ENCODE data around the gene PTPRO. TPM values are rescaled to one million over a fixed set of nuclear protein-coding genes. Genes with fewer than 3 reads are reported as not detected.

PTPRO gene
- total RNA-seq, 4 donors from 2014 or later, result 1.5 to 15.3 (median 8.0) TPM

DNA sequence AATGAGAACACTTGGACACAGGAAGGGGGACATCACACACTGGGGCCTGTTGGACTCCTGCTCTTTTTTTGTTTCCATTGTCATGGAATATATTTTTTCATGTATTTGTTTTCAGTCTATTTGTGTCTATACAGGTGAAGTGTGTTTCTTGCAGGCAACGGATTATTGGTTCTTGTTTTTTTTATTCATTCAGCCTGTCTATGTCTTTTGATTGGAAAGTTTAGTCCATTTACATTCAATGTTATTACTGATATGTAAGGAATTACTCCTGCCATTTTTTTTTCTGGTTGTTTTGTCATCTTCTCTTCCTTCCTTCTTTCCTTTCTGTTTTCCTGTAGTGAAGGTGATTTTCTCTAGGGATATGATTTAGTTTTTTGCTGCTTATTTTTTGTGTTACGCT, 18.0 kb upstream of the PTPRO start:
- Histone ChIP-seq H3K4me3 (no peak overlapping the region), H3K4me1 (no peaks in the 10 kb centered on the region), H3K9me3 (no peaks in the 10 kb centered on the region), H3K27me3 (no peaks in the 10 kb centered on the region), H3K36me3 (no peaks in the 10 kb centered on the region), H3K27ac (no peak overlapping the region)
- intact Hi-C loops (cut with DNase I; ENCODE audit: low total_unique reads), result no loop called here
- no peak for DNase-seq
- TF ChIP-seq, protein P1, sequence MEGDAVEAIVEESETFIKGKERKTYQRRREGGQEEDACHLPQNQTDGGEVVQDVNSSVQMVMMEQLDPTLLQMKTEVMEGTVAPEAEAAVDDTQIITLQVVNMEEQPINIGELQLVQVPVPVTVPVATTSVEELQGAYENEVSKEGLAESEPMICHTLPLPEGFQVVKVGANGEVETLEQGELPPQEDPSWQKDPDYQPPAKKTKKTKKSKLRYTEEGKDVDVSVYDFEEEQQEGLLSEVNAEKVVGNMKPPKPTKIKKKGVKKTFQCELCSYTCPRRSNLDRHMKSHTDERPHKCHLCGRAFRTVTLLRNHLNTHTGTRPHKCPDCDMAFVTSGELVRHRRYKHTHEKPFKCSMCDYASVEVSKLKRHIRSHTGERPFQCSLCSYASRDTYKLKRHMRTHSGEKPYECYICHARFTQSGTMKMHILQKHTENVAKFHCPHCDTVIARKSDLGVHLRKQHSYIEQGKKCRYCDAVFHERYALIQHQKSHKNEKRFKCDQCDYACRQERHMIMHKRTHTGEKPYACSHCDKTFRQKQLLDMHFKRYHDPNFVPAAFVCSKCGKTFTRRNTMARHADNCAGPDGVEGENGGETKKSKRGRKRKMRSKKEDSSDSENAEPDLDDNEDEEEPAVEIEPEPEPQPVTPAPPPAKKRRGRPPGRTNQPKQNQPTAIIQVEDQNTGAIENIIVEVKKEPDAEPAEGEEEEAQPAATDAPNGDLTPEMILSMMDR (IDR thresholded peaks at IDR 0.05), result no peak
- TF ChIP-seq POLR2A (IDR thresholded peaks at IDR 0.05), result no peak

DNA sequence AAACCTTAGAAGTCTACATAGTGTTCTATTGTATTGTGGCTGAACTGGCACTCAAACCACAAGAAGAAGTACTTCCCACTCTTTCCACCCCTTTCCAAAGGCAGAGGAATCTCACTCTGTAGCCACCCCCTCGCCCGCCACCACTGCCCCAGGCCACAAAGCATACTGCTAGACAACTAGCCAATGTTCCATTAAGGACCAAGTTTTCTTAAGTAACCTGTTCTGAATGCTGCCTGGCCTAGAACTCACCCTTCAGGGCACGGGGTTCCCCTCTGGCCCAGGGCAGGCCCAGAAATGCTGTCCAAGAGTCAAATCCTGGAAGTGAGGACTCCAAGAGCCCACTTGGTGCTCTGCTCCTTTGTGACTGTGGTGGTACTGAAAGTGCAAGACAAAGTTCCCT, 15.7 kb upstream of the PTPRO start:
- no peak overlapping the region for H3K27ac ChIP-seq
- intact Hi-C loops (cut with DNase I; ENCODE audit: low total_unique reads), result no loop called here
- H3K9me3 ChIP-seq, result no peaks in the 10 kb centered on the region
- no peaks in the 10 kb centered on the region for H3K27me3 ChIP-seq
- no peak for TF ChIP-seq POLR2A (IDR thresholded peaks at IDR 0.05)
- TF ChIP-seq, protein P1 (IDR thresholded peaks at IDR 0.05), result no peak
- no peaks in the 10 kb centered on the region for H3K36me3 ChIP-seq
- no peak overlapping the region for H3K4me3 ChIP-seq
- no peak for DNase-seq
- no peaks in the 10 kb centered on the region for H3K4me1 ChIP-seq

DNA sequence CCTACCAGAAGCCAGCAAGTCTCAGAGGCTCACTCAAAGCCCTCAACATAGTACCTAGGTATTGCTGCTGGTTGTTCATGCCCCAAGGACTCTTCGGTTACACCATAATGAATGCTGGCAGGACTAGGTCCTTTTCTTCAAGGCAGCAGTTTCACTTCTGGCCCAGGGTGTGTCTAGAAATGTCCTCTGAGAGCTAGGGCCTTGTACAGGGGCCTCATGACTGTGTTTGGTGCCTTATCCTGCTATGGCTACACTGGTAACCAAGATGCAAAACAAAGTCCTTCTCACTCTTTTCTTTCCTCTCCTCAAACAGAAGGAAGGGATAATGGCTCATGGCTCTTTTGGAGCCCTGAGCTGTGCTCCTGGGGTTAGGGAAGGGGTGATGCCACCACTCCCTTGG, 15.2 kb upstream of the PTPRO start:
- no peak for DNase-seq
- TF ChIP-seq, protein P1 (IDR thresholded peaks at IDR 0.05), result no peak
- no peak for TF ChIP-seq POLR2A (IDR thresholded peaks at IDR 0.05)
- Histone ChIP-seq H3K9me3 (no peaks in the 10 kb centered on the region), H3K36me3 (no peaks in the 10 kb centered on the region), H3K27ac (no peak overlapping the region), H3K4me1 (no peaks in the 10 kb centered on the region), H3K4me3 (no peak overlapping the region), H3K27me3 (no peaks in the 10 kb centered on the region)
- intact Hi-C loops (cut with DNase I; ENCODE audit: low total_unique reads), result no loop called here

DNA sequence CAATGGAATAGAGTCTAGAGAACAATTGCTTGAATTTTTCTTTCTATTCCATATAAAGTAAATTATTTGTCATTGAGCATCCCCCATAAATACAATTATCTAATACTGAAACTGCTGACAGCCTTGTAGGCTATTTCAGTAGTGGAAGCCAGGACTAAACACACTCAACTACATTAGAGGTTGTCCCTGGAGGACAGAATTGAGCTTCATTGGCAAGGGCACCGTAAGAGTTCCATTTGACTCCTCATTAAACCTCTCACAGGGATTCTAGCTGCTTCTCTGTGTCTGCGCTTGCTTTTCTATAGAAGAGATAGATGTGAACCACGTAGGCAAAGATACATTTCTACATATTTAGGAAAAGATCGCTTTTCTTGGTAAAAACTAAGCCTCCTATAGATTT, 3.5 kb upstream of the PTPRO start:
- TF ChIP-seq POLR2A (IDR thresholded peaks at IDR 0.05), result no peak
- TF ChIP-seq, protein P1 (IDR thresholded peaks at IDR 0.05), result no peak
- no peaks in the 10 kb centered on the region for H3K36me3 ChIP-seq
- intact Hi-C loops (cut with DNase I; ENCODE audit: low total_unique reads), result no loop called here

DNA sequence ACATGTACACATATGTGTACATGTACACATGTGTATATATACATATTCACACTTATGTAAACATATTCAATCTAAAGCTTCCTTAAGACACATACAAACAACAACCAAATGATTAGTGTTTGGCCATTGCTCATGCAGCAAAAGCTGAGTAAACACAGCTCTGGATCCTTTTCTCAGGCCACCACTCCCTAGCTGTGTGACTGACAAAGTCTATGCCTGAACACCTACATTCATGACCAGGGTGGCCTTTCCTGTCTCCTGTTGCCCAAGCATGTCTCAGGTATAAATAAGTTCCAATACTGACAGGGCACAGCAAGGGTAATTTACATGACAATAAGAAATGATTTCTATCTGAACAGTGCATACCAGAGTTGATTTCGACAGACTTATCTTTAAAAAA, 1.4 kb upstream of the PTPRO start:
- Histone ChIP-seq H3K9me3 (no peaks in the 10 kb centered on the region), H3K27me3 (no peaks in the 10 kb centered on the region), H3K27ac (no peak overlapping the region), H3K4me1 (no peaks in the 10 kb centered on the region), H3K4me3 (no peak overlapping the region), H3K36me3 (no peaks in the 10 kb centered on the region)
- intact Hi-C loops (cut with DNase I; ENCODE audit: low total_unique reads), result no loop called here
- TF ChIP-seq, protein P1 (IDR thresholded peaks at IDR 0.05), result no peak
- TF ChIP-seq POLR2A (IDR thresholded peaks at IDR 0.05), result no peak
- no peak for DNase-seq

More for the DNA sequence above, 3.5 kb upstream of the PTPRO start:
- no peak overlapping the region for H3K4me3 ChIP-seq
- no peak for DNase-seq
- no peak overlapping the region for H3K27ac ChIP-seq
- H3K4me1 ChIP-seq, result no peaks in the 10 kb centered on the region
- no peaks in the 10 kb centered on the region for H3K27me3 ChIP-seq
- no peaks in the 10 kb centered on the region for H3K9me3 ChIP-seq
